ENCODE data around the gene SKIDA1.

SKIDA1 gene

GRCh38 chr10:21475393-21475792 lies 50.1 kb downstream of the SKIDA1 start:
- no peak for DNase-seq

- DNase-seq, result no peak
These were observed 51.9 kb downstream of the SKIDA1 start for GRCh38 chr10:21473541-21473940.

GRCh38 chr10:21473135-21473534 lies 52.3 kb downstream of the SKIDA1 start:
- no peak for DNase-seq

GRCh38 chr10:21468086-21468485 lies 57.4 kb downstream of the SKIDA1 start:
- no peak for DNase-seq

- DNase-seq, result no peak
These were observed 57.8 kb downstream of the SKIDA1 start for GRCh38 chr10:21467633-21468032.

GRCh38 chr10:21464134-21464533 lies 61.3 kb downstream of the SKIDA1 start:
- DNase-seq, result no peak
